Measurements from ENCODE around the gene CFAP46. TPM values are rescaled to one million over a fixed set of nuclear protein-coding genes. Genes with fewer than 3 reads are reported as not detected.

Gene CFAP46
- total and polyA plus RNA-seq, 10 of the 15 experiments (the other 5 are each of a cell fraction or from before 2014, with no cell fraction given), result 0.01 to 0.18 (median 0.03) TPM; not detected in 7

- ChIA-PET POLR2A (no interaction called here), CTCF (interaction anchor here (0.7 kb wide), 1 partner anchor 351 kb away, joined by 3 read pairs; no protein-coding TSS in a partner anchor)
- ATAC-seq, result no peak
These were observed 8.9 kb downstream of the CFAP46 start for GRCh38 chr10:132933308-132934042.

More at GRCh38 chr10:132933308-132934042, 8.9 kb downstream of the CFAP46 start:
- no peak for FAIRE-seq
- Histone ChIP-seq H3K9ac (ENCODE audit: control insufficient read depth, insufficient read depth, low read length) (no peak overlapping the region), H3K36me3 (ENCODE audit: control insufficient read depth in 2 of 2, insufficient read depth in 2 of 2, low read length in 1 of 2) (no peaks in the 10 kb centered on the region), H3K9me3 (replicated peaks; ENCODE audit: control insufficient read depth, insufficient read depth, low read length) (no peaks in the 10 kb centered on the region; the same call in 2 of the 3 replicates), H3K27me3 (replicated peaks in 1 of 2; ENCODE audit: control insufficient read depth in 2 of 2, insufficient read depth in 2 of 2, low read length in 1 of 2) (no peaks in the 10 kb centered on the region), H3K4me2 (ENCODE audit: control insufficient read depth, insufficient read depth) (no peak overlapping the region), H4K20me1 (ENCODE audit: control insufficient read depth, insufficient read depth) (no peaks in the 10 kb centered on the region), H3K27ac (ENCODE audit: control insufficient read depth, insufficient read depth) (no peak overlapping the region), H3K79me2 (ENCODE audit: control insufficient read depth, insufficient read depth, low read length) (no peaks in the 10 kb centered on the region), H2AFZ (ENCODE audit: control insufficient read depth, low read depth, low read length) (no peak overlapping the region), H3K4me3 (no peak overlapping the region), H3K4me1 (ENCODE audit: control insufficient read depth, insufficient read depth, low read length) (peaks cover 3% of the 10 kb centered on the region; the same call in 1 of the 2 replicates)
- 52% methylated on average over 30 of the region's 30 CpGs for WGBS (ENCODE audit: insufficient coverage, insufficient replicate concordance, low lambda C conversion rate, missing lambda C conversion rate)
- ChIA-PET RAD21 (ENCODE audit: unreplicated experiment) (no interaction called here), SMC1A (ENCODE audit: uncharacterized antibody, unreplicated experiment) (no interaction called here)
- intact Hi-C loops (cut with micrococcal nuclease; ENCODE audit: unreplicated experiment) (no loop called here), in situ Hi-C loops (cut with MboI) (no loop called here)
- DNase-seq (ENCODE audit: low read depth, low spot score), result no peak
- TF ChIP-seq PAX8 (IDR thresholded peaks at IDR 0.05) (no peak), MEF2B (IDR thresholded peaks at IDR 0.05; ENCODE audit: partially characterized antibody, poor library complexity, severe bottlenecking) (no peak), CTCF (IDR thresholded peaks at IDR 0.05 in 2 of 3, conservative IDR thresholded peaks at IDR 0.05 in 1 of 3; ENCODE audit: control insufficient read depth in 2 of 3, extremely low read depth in 1 of 3, insufficient read depth in 1 of 3, low read depth in 3 of 3, low read length in 3 of 3) (no peak), ETV6 (conservative IDR thresholded peaks at IDR 0.05 in 1 of 2, IDR thresholded peaks at IDR 0.05 in 1 of 2; ENCODE audit: borderline replicate concordance in 1 of 2, low read depth in 1 of 2) (no peak), JUNB (IDR thresholded peaks at IDR 0.05) (no peak)
- no TSS peak for BruUV-seq (replicated peaks)
